Esophagus muscularis mucosa (tissue), 4 donors: ENCODE measurements around the gene ZNF683. TPM values are rescaled to one million over a fixed set of nuclear protein-coding genes. Genes with fewer than 3 reads are reported as not detected.

Experiments used
- DNase-seq: peaks from one replicate; pipeline ENCODE4 v3.0.0-alpha.2; 2017; ENCODE audit errors: extremely low spot score
- H3K27ac ChIP-seq, 4 donors: fragments of 200-600 bp; sonication (generic); replicated peaks in 1 of 4; 1 replicate in 3 of 4; 2 replicates in 1 of 4; pipeline ENCODE4 v1.5.1; 2016 to 2019; ENCODE audit warnings: mild to moderate bottlenecking in 1 of 4
- H3K27me3 ChIP-seq, 4 donors: fragments of 200-600 bp; sonication (generic); one replicate each; pipeline versions ENCODE4 v1.5.1 to v1.6.0; 2016 to 2019
- H3K36me3 ChIP-seq, 4 donors: fragments of 200-600 bp; sonication (generic); one replicate each; pipeline ENCODE4 v1.5.1; 2016 to 2019
- H3K4me1 ChIP-seq, 4 donors: fragments of 200-600 bp; sonication (generic); one replicate each; pipeline ENCODE4 v1.5.1; 2016 to 2019
- H3K4me3 ChIP-seq, 4 donors: fragments of 200-600 bp; sonication (generic); 1 replicate in 2 of 4; 2 replicates in 2 of 4; pipeline ENCODE4 v1.5.1; 2016 to 2019; ENCODE audit warnings: mild to moderate bottlenecking in 4 of 4, moderate library complexity in 1 of 4
- H3K9me3 ChIP-seq, 4 donors: fragments of 200-600 bp; sonication (generic); 1 replicate in 3 of 4; 2 replicates in 1 of 4; pipeline ENCODE4 v1.5.1; 2016 to 2019
- EP300 ChIP-seq: sonication (generic); formaldehyde crosslinking; IDR thresholded peaks from one replicate; pipeline ENCODE4 v1.6.1; 2017; ENCODE audit warnings: antibody characterized with exemption
- POLR2A ChIP-seq: fragments of 450-650 bp; IDR thresholded peaks from one replicate; pipeline ENCODE4 v1.6.1; 2017; ENCODE audit warnings: antibody characterized with exemption, moderate library complexity, mild to moderate bottlenecking, low read depth
- POLR2AphosphoS5 ChIP-seq, 2 donors: sonication (generic); formaldehyde crosslinking; IDR thresholded peaks; one replicate each; pipeline ENCODE4 v1.6.1; 2017; ENCODE audit warnings: antibody characterized with exemption in 2 of 2
- WGBS: methylation state at CpG from one replicate; pipeline ENCODE4 v1.1.5; 2018; 5-methylcytosine and 5-hydroxymethylcytosine counted together
- intact Hi-C: fragments of 100-400 bp; cut with DNase I; formaldehyde crosslinking; loops from one replicate; pipeline ENCODE4 v1.15.1; 2023
- total RNA-seq, 4 donors: library from RNA; depleted of rRNA; stranded (reverse); fragments of >200 nt; gene quantifications; one replicate each; pipeline versions ENCODE4 v1.1.0 to v1.2.1, GENCODE V29; 2016
- TF ChIP-seq, protein P1 (sequence below), 3 experiments: fragments of 200-600 bp in 2 of 3; fragments of 450-650 bp in 1 of 3; sonication (generic) in 2 of 3; IDR thresholded peaks; one replicate each; pipeline ENCODE4 v1.5.1; 2017 to 2019; ENCODE audit warnings: antibody characterized with exemption in 3 of 3, mild to moderate bottlenecking in 2 of 3, moderate library complexity in 1 of 3

ZNF683 gene
- total RNA-seq, 4 donors from 2014 or later = not detected

DNA sequence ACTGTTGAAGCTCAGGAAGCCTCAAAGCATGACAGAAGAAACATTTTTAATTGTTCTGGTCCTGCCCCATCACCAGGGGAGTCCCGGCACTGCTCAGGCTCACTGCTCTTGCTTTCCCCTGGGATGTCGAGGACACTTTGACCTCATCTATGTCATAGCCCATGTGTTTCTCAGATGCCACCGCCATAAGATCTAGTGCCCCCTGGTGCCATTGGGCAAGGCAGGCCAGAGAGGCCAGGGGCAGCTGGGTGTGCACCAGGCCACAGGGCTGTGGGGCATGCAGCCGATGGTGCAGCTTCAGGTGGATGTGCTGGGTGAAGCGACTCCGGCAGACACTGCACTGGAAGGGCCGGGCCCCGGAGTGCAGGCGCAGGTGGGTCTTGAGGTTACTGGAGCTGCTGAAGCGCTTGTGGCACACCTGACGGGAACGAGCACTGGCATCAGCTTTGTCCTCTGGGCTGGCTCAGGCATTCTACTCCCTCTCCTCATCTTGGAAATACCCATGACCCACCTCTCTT lies 10.9 kb downstream of the ZNF683 start:
- Histone ChIP-seq H3K27me3 (peaks cover 0 to 86% (median 25%) of the 10 kb centered on the region in 4 donors), H3K4me3 (no peak overlapping the region), H3K9me3 (no peaks in the 10 kb centered on the region), H3K27ac (no peak overlapping the region), H3K4me1 (peaks cover 10 to 16% (median 15%) of the 10 kb centered on the region in 4 donors), H3K36me3 (no peaks in the 10 kb centered on the region)
- intact Hi-C loops = no loop called here
- DNase-seq = no peak
- 81% methylated on average over 12 of the region's 12 CpGs for WGBS
- TF ChIP-seq POLR2A (no peak), EP300 (no peak), POLR2AphosphoS5 (IDR thresholded peaks at IDR 0.05) (no peak)
- TF ChIP-seq, protein P1, sequence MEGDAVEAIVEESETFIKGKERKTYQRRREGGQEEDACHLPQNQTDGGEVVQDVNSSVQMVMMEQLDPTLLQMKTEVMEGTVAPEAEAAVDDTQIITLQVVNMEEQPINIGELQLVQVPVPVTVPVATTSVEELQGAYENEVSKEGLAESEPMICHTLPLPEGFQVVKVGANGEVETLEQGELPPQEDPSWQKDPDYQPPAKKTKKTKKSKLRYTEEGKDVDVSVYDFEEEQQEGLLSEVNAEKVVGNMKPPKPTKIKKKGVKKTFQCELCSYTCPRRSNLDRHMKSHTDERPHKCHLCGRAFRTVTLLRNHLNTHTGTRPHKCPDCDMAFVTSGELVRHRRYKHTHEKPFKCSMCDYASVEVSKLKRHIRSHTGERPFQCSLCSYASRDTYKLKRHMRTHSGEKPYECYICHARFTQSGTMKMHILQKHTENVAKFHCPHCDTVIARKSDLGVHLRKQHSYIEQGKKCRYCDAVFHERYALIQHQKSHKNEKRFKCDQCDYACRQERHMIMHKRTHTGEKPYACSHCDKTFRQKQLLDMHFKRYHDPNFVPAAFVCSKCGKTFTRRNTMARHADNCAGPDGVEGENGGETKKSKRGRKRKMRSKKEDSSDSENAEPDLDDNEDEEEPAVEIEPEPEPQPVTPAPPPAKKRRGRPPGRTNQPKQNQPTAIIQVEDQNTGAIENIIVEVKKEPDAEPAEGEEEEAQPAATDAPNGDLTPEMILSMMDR (IDR thresholded peaks at IDR 0.05) = no peak

DNA sequence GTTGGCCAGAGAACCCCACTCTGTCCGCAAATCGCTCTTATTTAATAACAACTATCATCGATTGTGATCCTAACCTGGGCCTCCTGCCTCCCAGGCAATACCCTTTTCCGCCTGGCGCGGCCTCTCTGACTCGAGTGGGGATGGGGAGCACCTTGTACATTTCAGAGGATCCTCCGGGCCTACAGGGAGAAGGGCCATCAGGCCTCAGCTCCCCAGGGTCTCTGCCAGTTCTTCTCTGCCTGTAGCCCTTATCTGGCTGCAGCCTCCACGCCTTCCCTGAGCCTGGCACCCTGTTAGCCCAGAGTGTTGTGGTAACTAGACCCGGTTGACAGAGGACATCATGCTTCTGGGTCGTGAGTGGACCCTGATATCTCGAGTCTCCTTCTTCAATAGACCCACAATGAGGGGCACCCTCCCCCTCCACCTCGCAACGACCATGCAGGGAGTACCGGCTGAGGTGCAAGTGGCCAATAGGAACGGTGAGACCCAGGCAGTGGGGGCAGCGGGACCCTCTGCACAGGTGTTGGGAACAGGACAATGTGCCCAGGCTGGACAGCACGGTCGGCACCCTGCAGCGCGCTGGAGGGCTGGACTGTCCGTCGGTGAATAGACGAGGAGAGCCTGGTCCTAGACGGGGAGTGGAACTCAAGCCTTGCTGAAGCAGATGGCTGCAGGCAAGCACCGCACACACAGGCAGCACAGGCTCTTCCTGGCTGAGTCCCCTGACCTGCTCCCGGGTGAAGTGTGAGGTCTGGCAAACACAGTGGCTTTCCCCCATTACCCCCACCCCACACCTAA lies 11.5 kb downstream of the ZNF683 start:
- H3K4me3 ChIP-seq = peak overlapping the region; percentile 31 to 50 (median 36)
- H3K36me3 ChIP-seq = no peaks in the 10 kb centered on the region

DNA sequence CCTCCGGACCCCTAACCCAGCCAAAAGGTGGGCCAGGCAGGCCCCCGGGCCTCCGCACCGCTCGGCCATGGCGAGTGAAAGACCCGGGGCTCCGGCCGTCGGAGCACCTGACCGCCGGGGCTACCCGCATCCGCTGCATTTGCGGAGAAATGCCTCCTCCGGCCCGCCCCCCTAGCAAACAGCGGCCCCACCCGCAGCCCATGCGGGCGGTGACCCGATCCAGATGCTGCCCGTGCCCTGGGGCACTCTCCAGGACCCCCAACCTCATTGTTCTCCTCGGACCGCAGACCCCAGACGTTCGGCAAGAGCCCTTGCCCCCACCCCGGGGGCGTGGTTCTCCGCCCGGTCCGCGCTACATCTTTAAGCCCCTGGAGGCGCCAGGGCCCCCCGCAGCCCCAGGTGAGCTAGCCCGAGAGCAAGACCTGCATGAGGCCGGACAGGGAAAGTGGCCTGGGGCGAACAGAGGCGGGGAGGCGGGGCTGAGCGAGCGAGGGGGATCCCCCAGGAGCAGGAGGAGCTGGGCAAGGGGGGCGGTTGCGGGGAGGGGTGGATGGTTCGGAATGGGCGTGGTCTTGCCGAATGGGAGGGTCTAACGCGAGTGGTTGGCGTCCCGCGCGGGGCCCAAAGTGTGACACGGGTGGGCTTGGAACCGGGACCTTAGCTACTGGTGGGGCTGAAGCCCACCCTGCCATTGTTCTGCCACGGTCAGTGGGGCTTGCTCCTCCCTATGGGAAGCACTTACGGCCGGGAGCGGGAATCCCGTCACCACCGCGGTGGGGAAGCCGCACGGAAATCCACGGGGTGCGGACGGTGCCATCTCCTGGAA lies 12.4 kb downstream of the ZNF683 start:
- H3K27me3 ChIP-seq = peaks cover 0 to 98% (median 27%) of the 10 kb centered on the region in 4 donors
- H3K4me3 ChIP-seq = peak overlapping the region; percentile 31 to 50 (median 36)
- H3K4me1 ChIP-seq = peaks cover 10 to 16% (median 15%) of the 10 kb centered on the region in 4 donors
- no peak for DNase-seq
- 3% methylated on average over 21 of the region's 67 CpGs for WGBS
- H3K9me3 ChIP-seq = no peaks in the 10 kb centered on the region
- TF ChIP-seq, protein P1 (IDR thresholded peaks at IDR 0.05) = no peak
- TF ChIP-seq POLR2AphosphoS5 (IDR thresholded peaks at IDR 0.05) (no peak), POLR2A (no peak), EP300 (no peak)
- intact Hi-C loops = no loop called here
- H3K36me3 ChIP-seq = no peaks in the 10 kb centered on the region
- no peak overlapping the region for H3K27ac ChIP-seq

More for the DNA sequence above, 11.5 kb downstream of the ZNF683 start:
- H3K4me1 ChIP-seq = peaks cover 10 to 16% (median 15%) of the 10 kb centered on the region in 4 donors
- WGBS = 53% methylated on average over 15 of the region's 27 CpGs
- DNase-seq = no peak
- intact Hi-C loops = no loop called here
- peaks cover 0 to 92% (median 25%) of the 10 kb centered on the region in 4 donors for H3K27me3 ChIP-seq
- H3K27ac ChIP-seq = no peak overlapping the region
- H3K9me3 ChIP-seq = no peaks in the 10 kb centered on the region
- TF ChIP-seq EP300 = no peak
- TF ChIP-seq POLR2AphosphoS5 (IDR thresholded peaks at IDR 0.05) = no peak
- no peak for TF ChIP-seq POLR2A
- TF ChIP-seq, protein P1 (IDR thresholded peaks at IDR 0.05) = no peak

DNA sequence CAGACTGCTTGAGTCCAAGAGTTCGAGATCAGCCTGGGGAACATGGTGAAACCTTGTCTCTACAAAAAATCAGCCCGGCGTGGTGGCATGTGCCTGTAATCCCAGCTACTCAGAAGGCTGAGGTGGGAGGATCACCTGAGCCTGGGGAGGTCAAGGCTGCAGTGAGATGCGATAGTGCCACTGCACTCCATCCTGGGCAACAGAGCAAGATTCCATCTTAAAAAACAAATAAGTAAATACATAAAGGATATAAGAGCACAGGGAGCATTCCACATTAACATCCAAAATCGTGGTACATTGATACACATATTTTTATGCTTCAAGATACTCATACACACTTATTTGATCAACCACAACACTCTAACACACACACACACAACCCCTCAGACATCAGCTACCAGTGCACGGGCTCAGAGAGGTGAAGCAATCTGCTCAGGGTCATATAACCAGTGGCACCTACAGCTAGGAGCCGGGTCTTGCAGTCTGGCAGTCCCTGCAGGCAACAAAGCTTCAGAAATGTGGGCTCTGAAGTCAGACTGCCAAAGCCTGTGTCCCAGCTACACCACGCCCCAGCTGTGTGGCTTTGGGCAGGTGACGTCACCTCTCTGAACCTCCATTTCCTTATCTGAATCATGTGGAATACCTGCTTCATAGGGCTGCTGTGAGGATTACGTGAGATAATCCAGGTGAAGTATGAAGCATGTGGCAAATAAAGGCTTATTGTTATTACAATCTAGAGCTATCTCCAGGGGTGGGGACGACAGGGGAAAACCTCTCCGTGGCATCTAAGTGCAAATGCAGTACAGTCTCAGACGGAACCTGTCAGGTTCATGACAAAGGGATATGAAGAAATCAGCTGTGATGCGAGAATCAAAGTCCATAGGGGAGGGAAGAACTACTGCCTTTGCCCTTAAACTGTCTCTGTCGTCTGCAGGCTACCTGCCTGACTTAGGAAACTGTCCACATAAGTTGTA lies 13.9 kb downstream of the ZNF683 start:
- TF ChIP-seq POLR2A (no peak), EP300 (no peak), POLR2AphosphoS5 (IDR thresholded peaks at IDR 0.05) (no peak)
- TF ChIP-seq, protein P1 (IDR thresholded peaks at IDR 0.05) = no peak
- WGBS = 59% methylated on average over 15 of the region's 15 CpGs
- peaks cover 10 to 15% (median 14%) of the 10 kb centered on the region in 4 donors for H3K4me1 ChIP-seq

More for the DNA sequence above, 13.9 kb downstream of the ZNF683 start:
- H3K4me3 ChIP-seq = no peak overlapping the region
- intact Hi-C loops = no loop called here
- H3K36me3 ChIP-seq = no peaks in the 10 kb centered on the region
- no peak for DNase-seq
- no peak overlapping the region for H3K27ac ChIP-seq
- no peaks in the 10 kb centered on the region for H3K9me3 ChIP-seq
- peaks cover 0 to 98% (median 28%) of the 10 kb centered on the region in 4 donors for H3K27me3 ChIP-seq
